Kasumi-1 (cell line): ENCODE data around the gene TP63.

Experiments used
- DNase-seq, 2 experiments: peaks; one replicate each; lab custom pipeline; 2025; lab: John Stamatoyannopoulos, UW

The TP63 gene

GRCh38 chr3:189911001-189911400 lies 279.8 kb downstream of the TP63 start:
- no peak for DNase-seq

- DNase-seq: no peak
Observed at GRCh38 chr3:189914799-189915198, 283.6 kb downstream of the TP63 start.

- DNase-seq: no peak
Observed at GRCh38 chr3:189921770-189922169, 290.6 kb downstream of the TP63 start.

GRCh38 chr3:189927975-189928895 lies 297.0 kb downstream of the TP63 start:
- DNase-seq: no peak

GRCh38 chr3:189936201-189936945 lies 305.2 kb downstream of the TP63 start:
- no peak for DNase-seq

GRCh38 chr3:189937302-189938127 lies 306.3 kb downstream of the TP63 start:
- no peak for DNase-seq

- no peak for DNase-seq
Observed at GRCh38 chr3:189941125-189941524, 309.9 kb downstream of the TP63 start.

- no peak for DNase-seq
Observed at GRCh38 chr3:189941679-189942078, 310.5 kb downstream of the TP63 start.

- DNase-seq: no peak
Observed at GRCh38 chr3:189942948-189943347, 311.8 kb downstream of the TP63 start.

GRCh38 chr3:189944285-189945145 lies 313.3 kb downstream of the TP63 start:
- DNase-seq: no peak

GRCh38 chr3:189945935-189946709 lies 314.9 kb downstream of the TP63 start:
- no peak for DNase-seq
